Measurements from ENCODE around the gene ADCY2. TPM values are rescaled to one million over a fixed set of nuclear protein-coding genes. Genes with fewer than 3 reads are reported as not detected.

Gene ADCY2
- polyA plus RNA-seq, 1 experiment: not detected

DNA sequence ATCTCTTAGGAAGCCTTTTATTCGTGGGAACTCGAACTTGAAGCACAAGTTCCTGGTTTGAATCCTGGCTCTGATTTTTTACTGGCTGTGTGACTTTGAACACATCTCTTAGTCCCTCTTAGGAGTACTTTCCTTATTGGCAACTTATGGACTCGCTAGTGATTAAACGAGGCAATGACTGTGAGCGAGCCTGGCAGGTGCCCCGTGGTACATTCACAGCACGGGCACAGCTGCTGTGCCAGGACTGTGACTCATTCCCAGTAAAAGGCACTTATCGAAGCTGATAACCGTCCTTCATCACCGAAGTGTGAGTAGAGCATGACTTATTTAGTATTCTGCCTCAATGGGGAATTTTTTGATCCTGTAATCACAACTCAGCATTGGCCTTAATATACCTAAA lies 432.3 kb downstream of the ADCY2 start:
- H3K27ac ChIP-seq (ENCODE audit: low read depth, low read length): no peak overlapping the region
- H3K27me3 ChIP-seq (ENCODE audit: control insufficient read depth, insufficient read depth, low read length): no peaks in the 10 kb centered on the region
- no peaks in the 10 kb centered on the region for H3K9me3 ChIP-seq (ENCODE audit: control insufficient read depth, insufficient read depth, low read length)
- no peak overlapping the region for H3K4me3 ChIP-seq (ENCODE audit: low read depth, low read length)
- TF ChIP-seq, protein P1, sequence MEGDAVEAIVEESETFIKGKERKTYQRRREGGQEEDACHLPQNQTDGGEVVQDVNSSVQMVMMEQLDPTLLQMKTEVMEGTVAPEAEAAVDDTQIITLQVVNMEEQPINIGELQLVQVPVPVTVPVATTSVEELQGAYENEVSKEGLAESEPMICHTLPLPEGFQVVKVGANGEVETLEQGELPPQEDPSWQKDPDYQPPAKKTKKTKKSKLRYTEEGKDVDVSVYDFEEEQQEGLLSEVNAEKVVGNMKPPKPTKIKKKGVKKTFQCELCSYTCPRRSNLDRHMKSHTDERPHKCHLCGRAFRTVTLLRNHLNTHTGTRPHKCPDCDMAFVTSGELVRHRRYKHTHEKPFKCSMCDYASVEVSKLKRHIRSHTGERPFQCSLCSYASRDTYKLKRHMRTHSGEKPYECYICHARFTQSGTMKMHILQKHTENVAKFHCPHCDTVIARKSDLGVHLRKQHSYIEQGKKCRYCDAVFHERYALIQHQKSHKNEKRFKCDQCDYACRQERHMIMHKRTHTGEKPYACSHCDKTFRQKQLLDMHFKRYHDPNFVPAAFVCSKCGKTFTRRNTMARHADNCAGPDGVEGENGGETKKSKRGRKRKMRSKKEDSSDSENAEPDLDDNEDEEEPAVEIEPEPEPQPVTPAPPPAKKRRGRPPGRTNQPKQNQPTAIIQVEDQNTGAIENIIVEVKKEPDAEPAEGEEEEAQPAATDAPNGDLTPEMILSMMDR (IDR thresholded peaks at IDR 0.05; ENCODE audit: low read depth, low read length): no peak
- POLR2A ChIA-PET: no interaction called here
- CTCF ChIA-PET: interaction anchor here (0.8 kb wide), 1 partner anchor 12 kb away, joined by 3 read pairs; no protein-coding TSS in a partner anchor
- DNase-seq (ENCODE audit: low read depth, low spot score): no peak

DNA sequence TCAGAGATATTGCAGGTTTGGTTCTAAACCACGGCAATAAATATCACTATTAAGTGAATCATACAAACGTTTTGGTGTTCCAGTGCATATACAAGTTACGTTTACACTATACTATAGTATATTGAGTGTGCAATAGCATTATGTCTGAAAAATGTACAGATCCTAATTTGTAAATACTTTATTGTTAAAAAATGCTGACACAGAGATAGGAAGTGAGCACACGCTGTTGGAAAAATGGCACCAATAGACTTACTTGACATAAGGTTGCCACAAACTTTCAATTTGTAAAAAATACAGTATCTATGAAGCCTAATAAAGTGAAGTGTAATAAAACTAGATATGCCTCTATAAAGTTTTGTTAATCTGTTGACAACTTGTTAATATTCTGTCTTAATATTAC lies 439.0 kb downstream of the ADCY2 start:
- ChIA-PET CTCF (no interaction called here), POLR2A (no interaction called here)

DNA sequence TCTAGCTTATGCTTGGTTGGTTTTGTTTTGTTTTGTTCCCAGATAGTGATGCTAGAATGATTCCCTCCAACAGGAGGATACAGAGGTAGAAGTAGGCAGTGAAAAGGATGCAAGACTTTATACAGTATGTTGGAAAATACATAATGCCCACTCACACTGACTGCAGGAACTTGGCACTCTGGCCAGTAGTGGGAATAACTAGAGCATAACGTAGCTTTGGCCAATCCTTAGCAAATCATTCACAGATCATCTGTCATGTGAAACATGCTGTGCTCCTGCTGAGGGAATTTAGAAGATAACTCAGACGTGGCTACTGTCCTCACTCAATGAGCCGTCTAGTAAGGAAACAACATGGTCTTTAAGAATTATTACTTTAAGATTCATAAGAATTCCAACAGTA lies 441.5 kb downstream of the ADCY2 start:
- TF ChIP-seq, protein P1 (IDR thresholded peaks at IDR 0.05; ENCODE audit: low read depth, low read length): no peak
- no peak for DNase-seq (ENCODE audit: low read depth, low spot score)
- ChIA-PET POLR2A (no interaction called here), CTCF (no interaction called here)
- H3K4me3 ChIP-seq (ENCODE audit: low read depth, low read length): no peak overlapping the region
- H3K9me3 ChIP-seq (ENCODE audit: control insufficient read depth, insufficient read depth, low read length): no peaks in the 10 kb centered on the region
- H3K27ac ChIP-seq (ENCODE audit: low read depth, low read length): no peak overlapping the region
- no peaks in the 10 kb centered on the region for H3K27me3 ChIP-seq (ENCODE audit: control insufficient read depth, insufficient read depth, low read length)

More for the DNA sequence above, 439.0 kb downstream of the ADCY2 start:
- Histone ChIP-seq H3K9me3 (ENCODE audit: control insufficient read depth, insufficient read depth, low read length) (no peaks in the 10 kb centered on the region), H3K27me3 (ENCODE audit: control insufficient read depth, insufficient read depth, low read length) (no peaks in the 10 kb centered on the region), H3K4me3 (ENCODE audit: low read depth, low read length) (no peak overlapping the region), H3K27ac (ENCODE audit: low read depth, low read length) (no peak overlapping the region)
- TF ChIP-seq, protein P1 (IDR thresholded peaks at IDR 0.05; ENCODE audit: low read depth, low read length): no peak
- DNase-seq (ENCODE audit: low read depth, low spot score): no peak

DNA sequence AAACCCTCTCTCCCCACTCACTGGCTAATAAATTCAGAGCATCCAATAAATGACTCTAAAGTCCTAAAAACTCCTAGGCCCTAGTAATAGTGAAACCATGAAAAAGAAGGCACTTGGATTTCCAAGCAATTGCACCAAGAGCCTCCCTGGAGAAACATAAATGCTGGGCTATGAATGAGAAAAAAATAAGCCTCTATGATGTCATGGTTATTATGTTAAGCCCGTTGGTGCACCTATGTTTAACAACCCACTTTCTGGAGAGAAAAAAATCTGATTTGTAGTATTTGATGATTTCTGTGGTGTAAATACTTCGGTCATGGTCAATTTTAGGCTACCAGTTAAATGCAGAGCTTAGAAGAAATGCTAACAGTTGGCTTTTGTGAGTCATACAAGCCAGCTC lies 446.6 kb downstream of the ADCY2 start:
- TF ChIP-seq, protein P1 (IDR thresholded peaks at IDR 0.05; ENCODE audit: low read depth, low read length): no peak
- H3K27me3 ChIP-seq (ENCODE audit: control insufficient read depth, insufficient read depth, low read length): no peaks in the 10 kb centered on the region
- no peak overlapping the region for H3K4me3 ChIP-seq (ENCODE audit: low read depth, low read length)
- H3K9me3 ChIP-seq (ENCODE audit: control insufficient read depth, insufficient read depth, low read length): no peaks in the 10 kb centered on the region
- ChIA-PET POLR2A (no interaction called here), CTCF (no interaction called here)
- no peak for DNase-seq (ENCODE audit: low read depth, low spot score)
- H3K27ac ChIP-seq (ENCODE audit: low read depth, low read length): no peak overlapping the region

DNA sequence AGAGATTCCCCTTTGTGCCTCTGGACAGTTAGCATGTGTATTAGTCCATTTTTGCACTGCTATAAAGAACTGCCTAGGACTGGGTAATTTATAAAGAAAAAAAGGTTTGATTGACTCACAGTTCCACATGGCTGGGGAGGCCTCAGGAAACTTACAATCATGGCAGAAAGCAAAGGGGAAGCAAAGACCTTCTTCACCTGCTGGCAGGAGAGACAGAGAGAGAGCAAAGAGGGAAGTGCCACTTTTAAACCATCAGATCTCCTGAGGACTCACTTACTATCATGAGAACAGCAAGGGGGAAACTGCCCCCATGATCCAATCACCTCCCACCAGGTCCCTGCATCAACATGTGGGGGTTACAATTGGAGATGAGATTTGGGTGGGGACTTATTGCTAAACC lies 449.0 kb downstream of the ADCY2 start:
- Histone ChIP-seq H3K27me3 (ENCODE audit: control insufficient read depth, insufficient read depth, low read length) (peaks cover 16% of the 10 kb centered on the region), H3K4me3 (ENCODE audit: low read depth, low read length) (no peak overlapping the region), H3K9me3 (ENCODE audit: control insufficient read depth, insufficient read depth, low read length) (no peaks in the 10 kb centered on the region), H3K27ac (ENCODE audit: low read depth, low read length) (no peak overlapping the region)
- POLR2A ChIA-PET: no interaction called here
- TF ChIP-seq, protein P1 (IDR thresholded peaks at IDR 0.05; ENCODE audit: low read depth, low read length): no peak
- no peak for DNase-seq (ENCODE audit: low read depth, low spot score)
- CTCF ChIA-PET: interaction anchor here (1.1 to 2.1 kb wide), 2 partner anchors 11 to 28 kb away, joined by 3 to 5 read pairs; no protein-coding TSS in a partner anchor
